SJSA1 (cell line): ENCODE results near the gene PLXDC2. TPM values are rescaled to one million over a fixed set of nuclear protein-coding genes. Genes with fewer than 3 reads are reported as not detected.

Experiments used
- DNase-seq, 2 experiments: peaks; one replicate each; pipeline ENCODE4 v3.0.0-alpha.2; 2015 to 2020; ENCODE audit warnings: low spot score in 2 of 2, low read depth in 1 of 2
- H3K27ac ChIP-seq: fragments of 250-450 bp; sonication (Bioruptor Pico); 2 replicates; pipeline ENCODE4 v1.5.1; 2020; ENCODE audit warnings: mild to moderate bottlenecking, moderate library complexity
- H3K27me3 ChIP-seq: fragments of 250-450 bp; sonication (Bioruptor Pico); replicated peaks from 2 replicates; pipeline ENCODE4 v1.5.1; 2020; ENCODE audit warnings: mild to moderate bottlenecking, moderate library complexity
- H3K36me3 ChIP-seq: fragments of 250-450 bp; sonication (Bioruptor Pico); 2 replicates; pipeline ENCODE4 v1.5.1; 2020; ENCODE audit warnings: mild to moderate bottlenecking
- H3K4me1 ChIP-seq: fragments of 250-450 bp; sonication (Bioruptor Pico); replicated peaks from 2 replicates; pipeline ENCODE4 v1.6.1; 2021; ENCODE audit warnings: mild to moderate bottlenecking
- H3K4me3 ChIP-seq: fragments of 250-450 bp; sonication (Bioruptor Pico); 2 replicates; pipeline ENCODE4 v1.5.1; 2020; ENCODE audit warnings: mild to moderate bottlenecking
- H3K9me3 ChIP-seq: fragments of 250-450 bp; sonication (Bioruptor Pico); replicated peaks from 2 replicates; pipeline ENCODE4 v1.5.1; 2020; ENCODE audit warnings: mild to moderate bottlenecking
- total RNA-seq: library from RNA; depleted of rRNA; stranded (reverse); fragments of >200 nt; shearing (Covaris generic); gene quantifications from 2 replicates; pipeline ENCODE4 v1.2.3, GENCODE V29; 2014

Gene PLXDC2
- total RNA-seq, 1 experiment from 2014 or later: 0.66 TPM

DNA sequence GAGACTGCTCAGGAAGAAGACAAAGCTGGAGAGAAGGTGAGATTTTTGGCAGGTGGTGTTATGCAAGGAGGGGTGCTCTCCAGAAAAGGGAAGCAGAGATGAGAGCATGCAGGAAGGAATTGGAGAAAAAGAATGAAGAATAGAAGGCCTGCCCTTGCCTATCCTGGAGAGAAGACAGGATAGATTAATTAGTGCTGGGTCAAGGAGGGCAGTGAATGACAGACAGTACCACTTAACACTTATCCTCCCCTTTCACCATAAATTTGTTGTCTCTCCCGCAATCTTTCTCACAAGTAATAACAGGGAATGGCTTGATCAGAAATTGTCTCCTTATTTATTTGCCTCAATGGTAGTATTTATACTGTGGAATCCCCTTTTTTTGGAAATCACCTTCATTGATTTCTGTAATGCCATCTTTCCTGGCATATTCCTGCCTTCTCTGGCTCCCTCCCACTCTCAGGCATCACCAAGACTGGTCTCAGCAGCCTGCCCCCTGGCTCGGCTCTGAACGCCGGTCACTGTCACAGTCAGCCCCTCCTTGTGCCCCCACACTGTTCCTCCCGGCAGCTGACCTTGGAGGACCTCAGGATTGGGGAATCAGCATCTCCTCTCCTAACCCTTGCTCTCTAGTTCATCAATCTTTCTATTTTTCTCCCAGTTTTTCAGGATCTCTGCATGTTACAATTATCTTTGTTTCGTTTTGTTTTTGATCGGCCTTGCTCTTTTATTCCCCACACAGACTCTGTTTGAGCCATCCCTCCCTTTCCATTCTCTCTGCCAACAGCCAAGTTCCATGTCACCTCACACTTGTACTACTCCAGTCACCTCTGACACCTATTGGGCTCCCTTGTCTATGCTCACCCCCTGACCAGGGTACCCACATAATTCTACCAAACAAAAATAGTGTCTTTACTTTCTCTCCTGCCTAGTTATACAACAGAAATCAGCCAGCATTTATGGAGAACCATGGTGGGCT is 294.2 kb downstream of the PLXDC2 start:
- H3K4me3 ChIP-seq: no peak overlapping the region
- no peaks in the 10 kb centered on the region for H3K27me3 ChIP-seq
- no peaks in the 10 kb centered on the region for H3K36me3 ChIP-seq
- H3K4me1 ChIP-seq: no peaks in the 10 kb centered on the region
- DNase-seq: no peak
- 0 out of 2 replicates have a peak, but pooled peaks cover 4% of the 10 kb centered on the region for H3K9me3 ChIP-seq
- H3K27ac ChIP-seq: no peak overlapping the region

DNA sequence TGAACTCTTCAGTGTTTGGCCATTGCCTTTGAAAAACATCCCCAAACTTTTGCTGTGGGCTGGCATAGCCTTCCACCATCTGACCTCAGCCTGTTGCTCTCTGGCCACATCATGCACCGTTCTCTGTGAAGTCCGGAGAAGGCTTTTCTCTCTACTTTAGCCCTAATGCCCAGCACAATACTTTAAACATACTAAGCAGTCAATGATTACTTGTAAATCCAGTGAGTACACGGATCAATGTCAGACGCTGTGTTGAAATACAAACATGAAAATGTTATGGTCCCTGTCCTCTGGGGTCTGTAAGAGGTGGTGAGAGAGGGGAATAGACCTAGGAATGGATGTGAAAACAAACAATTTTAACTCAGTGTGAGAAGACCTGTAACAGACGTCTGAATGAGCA is 297.9 kb downstream of the PLXDC2 start:
- Histone ChIP-seq H3K27ac (no peak overlapping the region), H3K4me3 (no peak overlapping the region), H3K27me3 (no peaks in the 10 kb centered on the region), H3K36me3 (no peaks in the 10 kb centered on the region), H3K9me3 (0 out of 2 replicates have a peak, but pooled peaks cover 4% of the 10 kb centered on the region), H3K4me1 (no peaks in the 10 kb centered on the region)
- no peak for DNase-seq

DNA sequence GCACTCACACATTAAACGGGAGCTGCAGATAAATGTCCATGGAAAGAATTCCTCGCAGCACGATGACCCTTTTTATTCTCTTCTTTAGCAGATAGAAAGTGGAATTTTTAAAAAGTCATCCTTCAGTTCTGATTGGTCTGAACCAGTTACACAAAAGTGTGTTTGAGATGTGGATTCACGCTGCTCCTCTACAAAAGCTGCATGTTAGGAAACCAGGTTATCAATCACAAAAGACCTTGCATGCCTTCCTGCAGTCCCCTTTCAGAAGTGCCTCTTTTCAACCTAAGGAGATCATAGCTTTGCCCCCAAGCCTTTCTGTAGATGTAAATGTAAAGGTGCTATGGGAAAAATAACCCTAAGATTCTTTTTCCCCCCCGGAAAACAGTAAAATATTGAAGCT is 299.7 kb downstream of the PLXDC2 start:
- Histone ChIP-seq H3K36me3 (no peaks in the 10 kb centered on the region), H3K27me3 (no peaks in the 10 kb centered on the region), H3K4me3 (no peak overlapping the region), H3K9me3 (0 out of 2 replicates have a peak, but pooled peaks cover 4% of the 10 kb centered on the region), H3K27ac (no peak overlapping the region), H3K4me1 (no peaks in the 10 kb centered on the region)
- DNase-seq: no peak

DNA sequence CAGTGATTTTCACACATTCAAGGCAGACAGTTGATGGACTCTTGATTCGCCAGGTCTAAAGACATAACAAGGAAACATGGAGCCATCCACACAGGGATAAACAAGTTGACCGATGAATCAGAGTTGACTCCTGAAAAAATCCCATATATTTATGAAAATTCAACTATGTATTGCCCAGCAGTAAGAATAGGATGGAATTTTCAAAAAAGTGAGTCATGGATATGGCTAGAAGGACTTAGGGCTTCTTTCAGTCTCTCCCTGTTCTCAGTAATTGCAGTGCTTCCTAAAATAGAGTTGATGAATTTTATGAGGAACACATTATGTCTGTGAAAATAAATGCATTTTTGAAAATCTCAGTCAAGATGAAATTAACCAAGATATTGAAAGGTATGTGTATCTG is 301.2 kb downstream of the PLXDC2 start:
- Histone ChIP-seq H3K27ac (no peak overlapping the region), H3K9me3 (0 out of 2 replicates have a peak, but pooled peaks cover 4% of the 10 kb centered on the region), H3K27me3 (no peaks in the 10 kb centered on the region), H3K36me3 (no peaks in the 10 kb centered on the region), H3K4me3 (no peak overlapping the region), H3K4me1 (no peaks in the 10 kb centered on the region)
- DNase-seq: no peak

DNA sequence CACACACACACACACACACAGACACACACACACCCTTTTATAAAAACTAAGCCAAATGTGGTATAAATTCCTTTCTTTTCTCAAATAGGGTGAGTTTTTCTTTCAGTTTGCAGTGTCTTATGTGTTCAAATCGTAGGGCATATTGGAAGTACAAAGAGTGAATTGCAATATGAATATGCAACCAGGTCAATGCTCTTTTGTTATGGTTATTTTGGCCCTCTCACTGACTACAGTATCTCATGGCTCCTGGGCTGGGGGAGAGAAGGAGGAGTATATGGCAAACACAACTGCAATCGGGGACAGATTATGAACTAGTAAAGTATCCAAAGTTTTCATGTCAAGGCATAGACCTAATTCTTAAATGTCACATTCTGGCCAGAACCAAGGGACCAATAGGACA is 301.9 kb downstream of the PLXDC2 start:
- Histone ChIP-seq H3K9me3 (0 out of 2 replicates have a peak, but pooled peaks cover under 1% of the 10 kb centered on the region), H3K4me1 (no peaks in the 10 kb centered on the region), H3K27me3 (no peaks in the 10 kb centered on the region), H3K4me3 (no peak overlapping the region), H3K36me3 (no peaks in the 10 kb centered on the region), H3K27ac (no peak overlapping the region)
- no peak for DNase-seq

DNA sequence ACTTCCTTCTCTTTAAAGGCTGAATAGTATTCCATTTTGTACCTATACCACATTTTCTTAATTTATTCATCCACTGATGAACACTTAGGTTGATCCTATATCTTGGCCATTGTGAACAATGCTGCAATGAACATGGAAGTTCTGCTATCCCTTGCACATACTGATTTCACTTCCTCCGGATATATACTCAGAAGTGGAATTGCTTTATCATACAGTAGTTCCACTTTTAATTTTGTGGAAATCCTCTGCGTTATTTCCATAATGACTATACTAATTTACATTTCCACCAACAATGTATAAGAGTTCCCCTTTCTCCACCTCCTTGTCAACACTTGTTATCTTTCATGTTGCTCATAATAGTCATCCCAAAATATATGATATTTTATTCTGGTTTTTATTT is 312.6 kb downstream of the PLXDC2 start:
- Histone ChIP-seq H3K4me1 (no peaks in the 10 kb centered on the region), H3K4me3 (no peak overlapping the region), H3K36me3 (no peaks in the 10 kb centered on the region), H3K27me3 (no peaks in the 10 kb centered on the region), H3K9me3 (0 out of 2 replicates have a peak, but pooled peaks cover 2% of the 10 kb centered on the region), H3K27ac (no peak overlapping the region)
- no peak for DNase-seq

DNA sequence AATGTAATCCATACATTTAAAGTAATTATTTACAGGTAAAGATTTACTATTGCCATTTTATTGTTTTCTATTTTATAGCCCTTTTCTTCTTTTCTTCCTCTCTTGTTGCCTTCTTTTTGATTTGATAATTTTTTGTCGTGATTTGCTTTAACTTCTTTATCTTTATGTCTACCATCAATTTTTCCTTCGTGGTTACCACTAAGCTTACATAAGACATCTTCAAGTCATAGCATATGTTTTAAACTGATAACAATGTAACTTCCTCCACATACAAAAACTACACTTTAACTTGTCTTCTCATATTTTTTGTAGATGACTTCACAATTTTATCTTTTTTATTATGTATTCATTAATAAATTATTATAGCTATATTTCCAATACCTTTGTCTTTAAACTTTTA is 316.6 kb downstream of the PLXDC2 start:
- Histone ChIP-seq H3K27ac (no peak overlapping the region), H3K27me3 (no peaks in the 10 kb centered on the region), H3K9me3 (no peaks in the 10 kb centered on the region; the same call in 1 of the 2 replicates), H3K36me3 (no peaks in the 10 kb centered on the region), H3K4me3 (no peak overlapping the region), H3K4me1 (no peaks in the 10 kb centered on the region)
- DNase-seq: no peak

DNA sequence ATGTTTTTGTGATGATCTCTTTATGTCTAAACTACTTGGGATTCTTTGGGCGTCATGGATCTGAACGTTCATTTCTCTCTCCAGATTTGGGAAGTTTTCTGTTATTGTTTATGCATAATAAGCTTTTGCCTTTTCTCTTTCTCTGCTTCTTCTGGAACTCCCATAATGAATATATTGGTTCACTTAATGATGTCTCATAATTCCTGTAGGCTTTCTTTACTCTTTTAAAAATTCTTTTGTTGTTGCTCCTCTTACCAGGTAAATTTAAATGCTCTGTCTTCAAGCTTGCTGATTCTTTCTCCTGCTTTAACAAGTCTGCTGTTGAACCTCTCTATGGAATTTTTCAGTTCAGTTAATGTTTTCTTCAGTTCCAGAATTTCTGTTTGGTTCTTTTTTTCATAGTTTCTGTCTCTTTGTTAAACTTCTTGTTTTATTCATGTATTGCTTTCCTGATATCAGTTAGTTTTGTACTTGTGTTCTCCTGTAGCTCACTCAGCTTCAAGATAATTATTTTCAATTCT is 317.5 kb downstream of the PLXDC2 start:
- H3K36me3 ChIP-seq: no peaks in the 10 kb centered on the region
- no peak overlapping the region for H3K27ac ChIP-seq
- H3K4me1 ChIP-seq: no peaks in the 10 kb centered on the region
- H3K4me3 ChIP-seq: no peak overlapping the region
- H3K9me3 ChIP-seq: no peaks in the 10 kb centered on the region; the same call in 1 of the 2 replicates
- H3K27me3 ChIP-seq: no peaks in the 10 kb centered on the region
- no peak for DNase-seq

DNA sequence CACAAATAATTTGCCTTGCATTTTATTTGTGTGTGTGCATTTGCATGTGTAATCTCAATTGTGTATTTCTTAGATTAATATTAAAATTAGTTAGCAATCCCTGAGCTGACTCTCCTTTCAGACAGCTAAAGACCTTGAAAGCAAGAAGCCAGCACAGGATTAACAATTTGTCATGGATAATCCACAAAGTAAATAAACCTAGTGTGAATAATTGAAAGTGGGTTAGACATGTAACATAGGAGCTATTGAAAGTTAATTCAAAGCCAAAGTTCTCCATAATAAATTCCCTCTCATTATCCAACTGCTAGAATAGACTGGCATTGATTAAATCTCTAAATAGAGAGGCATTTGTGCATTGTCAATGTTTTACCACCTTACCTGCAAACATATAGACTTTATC is 326.1 kb downstream of the PLXDC2 start:
- no peaks in the 10 kb centered on the region for H3K4me1 ChIP-seq
- no peak overlapping the region for H3K27ac ChIP-seq
- no peak overlapping the region for H3K4me3 ChIP-seq
- no peaks in the 10 kb centered on the region for H3K27me3 ChIP-seq
- H3K9me3 ChIP-seq: no peaks in the 10 kb centered on the region; the same call in 1 of the 2 replicates
- DNase-seq: no peak
- H3K36me3 ChIP-seq: no peaks in the 10 kb centered on the region

DNA sequence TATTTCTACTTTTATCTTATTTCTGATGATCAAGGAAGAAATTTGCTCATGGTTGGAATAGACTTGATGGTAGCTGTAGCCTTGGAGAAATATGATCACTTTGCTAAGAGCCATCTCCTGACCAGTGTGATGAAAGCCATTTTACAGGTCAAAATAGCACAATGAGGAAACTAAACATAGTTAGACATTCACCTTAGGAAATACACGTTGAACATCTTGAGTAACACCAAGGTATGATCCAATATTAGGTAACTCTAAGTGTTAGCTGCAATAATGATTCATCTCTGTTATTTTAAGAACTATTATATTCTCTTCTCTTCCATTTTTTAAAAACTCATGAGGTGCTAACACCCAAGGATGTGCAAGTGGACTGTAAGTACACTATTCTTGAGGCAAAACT is 328.0 kb downstream of the PLXDC2 start:
- Histone ChIP-seq H3K4me3 (no peak overlapping the region), H3K36me3 (no peaks in the 10 kb centered on the region), H3K4me1 (no peaks in the 10 kb centered on the region), H3K27ac (no peak overlapping the region), H3K27me3 (no peaks in the 10 kb centered on the region), H3K9me3 (no peaks in the 10 kb centered on the region)
- DNase-seq: no peak

DNA sequence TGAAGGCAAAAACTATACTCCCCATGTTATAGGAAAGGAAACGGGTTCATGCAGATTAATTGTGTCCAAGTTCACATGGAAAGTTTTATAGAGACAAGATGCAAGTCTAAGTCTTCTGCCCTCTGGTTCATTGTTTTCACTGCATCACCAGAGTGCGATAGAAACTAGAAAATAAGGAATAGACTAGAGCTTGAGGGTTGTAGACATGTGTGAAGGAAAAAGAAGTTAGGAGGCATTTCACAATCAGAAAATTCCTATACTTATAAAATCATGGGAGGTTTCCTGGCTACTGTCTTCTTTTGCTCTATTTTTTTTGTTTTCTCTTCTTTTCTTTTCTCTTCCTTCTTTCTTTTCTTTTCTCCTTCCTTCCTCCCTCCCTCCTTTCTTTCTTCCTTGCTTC is 329.8 kb downstream of the PLXDC2 start:
- Histone ChIP-seq H3K36me3 (no peaks in the 10 kb centered on the region), H3K4me3 (no peak overlapping the region)
- DNase-seq: no peak

DNA sequence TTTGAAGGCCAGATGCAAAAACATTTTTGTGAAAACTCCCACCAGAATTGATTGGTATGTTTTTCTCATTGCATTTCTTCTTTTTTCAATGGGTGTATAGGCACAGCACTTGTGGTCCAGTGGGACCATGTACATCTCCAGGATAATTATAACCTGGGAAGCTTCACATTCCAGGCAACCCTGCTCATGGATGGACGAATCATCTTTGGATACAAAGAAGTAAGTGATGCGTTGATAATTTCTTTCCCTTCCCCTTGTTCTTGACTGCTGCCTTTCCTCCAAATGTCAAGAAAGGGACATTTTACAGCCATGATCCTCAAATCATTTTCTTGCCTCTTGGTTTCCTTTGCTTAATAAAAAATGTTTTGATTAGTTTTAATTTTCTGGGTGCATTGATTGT is 331.5 kb downstream of the PLXDC2 start:
- no peak overlapping the region for H3K27ac ChIP-seq
- no peaks in the 10 kb centered on the region for H3K36me3 ChIP-seq
- H3K4me1 ChIP-seq: no peaks in the 10 kb centered on the region
- no peak for DNase-seq
- H3K4me3 ChIP-seq: no peak overlapping the region
- H3K9me3 ChIP-seq: no peaks in the 10 kb centered on the region
- no peaks in the 10 kb centered on the region for H3K27me3 ChIP-seq

More for the DNA sequence above, 329.8 kb downstream of the PLXDC2 start:
- no peaks in the 10 kb centered on the region for H3K27me3 ChIP-seq
- H3K9me3 ChIP-seq: no peaks in the 10 kb centered on the region
- H3K4me1 ChIP-seq: no peaks in the 10 kb centered on the region
- H3K27ac ChIP-seq: no peak overlapping the region

DNA sequence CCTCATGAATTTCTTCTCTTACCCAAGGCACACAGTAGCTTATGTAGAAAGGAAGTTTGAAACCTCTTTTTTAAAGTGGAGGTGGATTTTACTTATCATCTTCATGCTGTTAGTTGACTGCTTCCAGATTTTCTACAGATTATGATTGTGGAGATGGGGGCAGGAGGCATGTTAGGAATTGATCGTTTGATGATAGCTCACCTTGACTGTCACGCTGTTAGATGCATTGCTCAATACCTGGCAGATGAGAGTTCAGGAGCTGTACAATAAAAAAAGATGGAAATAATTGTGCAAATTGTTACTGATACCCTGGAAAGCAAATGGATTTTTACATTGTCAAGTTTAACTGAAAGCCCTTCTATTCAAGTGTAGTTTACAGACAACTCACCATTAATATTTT is 340.3 kb downstream of the PLXDC2 start:
- no peak overlapping the region for H3K27ac ChIP-seq
- H3K9me3 ChIP-seq: no peaks in the 10 kb centered on the region
- H3K36me3 ChIP-seq: no peaks in the 10 kb centered on the region
- H3K4me1 ChIP-seq: no peaks in the 10 kb centered on the region
- no peaks in the 10 kb centered on the region for H3K27me3 ChIP-seq
- no peak for DNase-seq
- H3K4me3 ChIP-seq: no peak overlapping the region

DNA sequence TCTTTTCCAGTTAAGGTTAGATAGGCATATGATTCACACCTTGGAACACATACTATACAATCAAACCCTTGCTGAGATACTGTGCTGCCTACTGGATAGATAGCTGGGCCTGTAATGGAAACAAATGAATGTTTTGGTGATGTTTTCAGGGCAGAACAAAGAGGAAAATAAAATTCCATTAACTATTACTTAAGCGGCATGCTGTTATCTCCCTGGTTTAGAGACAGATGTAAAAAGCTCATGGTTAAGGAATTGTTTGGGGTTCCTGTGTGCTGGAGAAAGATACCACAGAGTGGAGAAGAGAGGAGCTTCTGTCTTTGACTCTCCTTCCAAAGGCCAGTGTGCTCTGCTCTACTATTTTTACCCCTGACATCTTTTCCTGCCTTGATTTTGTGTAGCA is 341.1 kb downstream of the PLXDC2 start:
- H3K36me3 ChIP-seq: no peaks in the 10 kb centered on the region
- no peak overlapping the region for H3K4me3 ChIP-seq
- H3K27me3 ChIP-seq: no peaks in the 10 kb centered on the region
- H3K4me1 ChIP-seq: no peaks in the 10 kb centered on the region
- H3K9me3 ChIP-seq: no peaks in the 10 kb centered on the region
- no peak overlapping the region for H3K27ac ChIP-seq
- DNase-seq: no peak
